HCT116 (cell line): ENCODE results near the gene SEMA3C. TPM values are rescaled to one million over a fixed set of nuclear protein-coding genes. Genes with fewer than 3 reads are reported as not detected.

ENCODE experiments used
- ATAC-seq: fragments of 200-7000 bp; cut with Tn5 transposase; 2 replicates; pipeline ENCODE4 v1.9.1; 2020; ENCODE audit warnings: mild to moderate bottlenecking, moderate library complexity
- BruUV-seq: library from RNA; stranded (reverse); fragments of 400-500 nt; replicated peaks from 2 replicates; lab custom pipeline; 2021; lab: Mats Ljungman, UMichigan
- CTCF ChIA-PET: fragments of 300-600 bp; sonication (Branson Sonifier 250); formaldehyde crosslinking; loops from one replicate; lab custom pipeline; 2021; ENCODE audit warnings: antibody characterized with exemption; lab: Charles Lee
- POLR2A ChIA-PET: fragments of 300-600, 350-600 bp; sonication (Branson Sonifier 250); formaldehyde crosslinking; loops from one replicate; lab custom pipeline; 2021; ENCODE audit warnings: antibody characterized with exemption; lab: Charles Lee
- RAD21 ChIA-PET, 2 experiments: fragments of 300-600 bp; sonication (Branson Sonifier 250); formaldehyde crosslinking; loops; one replicate each; lab custom pipeline; 2023; ENCODE audit warnings: low total read pairs in 2 of 2; ENCODE audit not compliant: uncharacterized antibody in 2 of 2, unreplicated experiment in 2 of 2, low non-redundant PET in 1 of 2; lab: Charles Lee
- DNase-seq: peaks from one replicate; pipeline ENCODE4 v3.0.0-alpha.2; 2010; ENCODE audit warnings: low read depth, low spot score
- H2AFZ ChIP-seq: fragments of 200-600 bp; shearing (Covaris generic), sonication (generic); 2 replicates; pipeline ENCODE4 v1.6.1; 2017; ENCODE audit warnings: low read depth, mixed run types, mixed read lengths, antibody characterized with exemption, low read length; ENCODE audit not compliant: poor library complexity, severe bottlenecking
- H3K27ac ChIP-seq: 2 replicates; pipeline ENCODE4 v1.5.1; 2012; ENCODE audit warnings: low read depth, low read length
- H3K27me3 ChIP-seq: fragments of 200-600 bp; sonication (generic); 2 replicates; pipeline ENCODE4 v1.6.1; 2016; ENCODE audit warnings: mixed run types, low read length, mixed read lengths; ENCODE audit not compliant: insufficient read depth
- H3K36me3 ChIP-seq, 2 experiments: fragments of 200-500 bp in 1 of 2; fragments of 200-600 bp in 1 of 2; sonication (Bioruptor generic) in 1 of 2; sonication (generic) in 1 of 2; 2 replicates each; pipeline versions ENCODE4 v1.5.1 to v1.6.1; 2014 to 2016; ENCODE audit warnings: low read length in 2 of 2, inconsistent platforms in 1 of 2, mixed read lengths in 1 of 2, mixed run types in 1 of 2; ENCODE audit not compliant: insufficient read depth in 2 of 2, control insufficient read depth in 1 of 2
- H3K4me1 ChIP-seq, 2 experiments: fragments of 200-600 bp in 1 of 2; sonication (generic) in 1 of 2; 2 replicates each; pipeline versions ENCODE4 v1.5.1 to v1.6.1; 2012 to 2017; ENCODE audit warnings: low read length in 2 of 2, inconsistent platforms in 1 of 2, mild to moderate bottlenecking in 1 of 2, mixed read lengths in 1 of 2, mixed run types in 1 of 2, moderate library complexity in 1 of 2; ENCODE audit not compliant: insufficient read depth in 2 of 2, control insufficient read depth in 1 of 2
- H3K4me2 ChIP-seq: fragments of 200-600 bp; sonication (generic); 2 replicates; pipeline ENCODE4 v1.6.1; 2017; ENCODE audit warnings: mixed run types, low read length, mixed read lengths
- H3K4me3 ChIP-seq, 2 experiments: fragments of 200-600 bp in 1 of 2; sonication (generic) in 1 of 2; replicated peaks in 1 of 2; 2 replicates each; pipeline ENCODE4 v1.5.1; 2011 to 2016; ENCODE audit warnings: low read length in 2 of 2, control low read depth in 1 of 2, low read depth in 1 of 2, mild to moderate bottlenecking in 1 of 2, mixed read lengths in 1 of 2, mixed run types in 1 of 2
- H3K79me2 ChIP-seq: fragments of 200-600 bp; sonication (generic); 2 replicates; pipeline ENCODE4 v1.6.1; 2017; ENCODE audit warnings: mild to moderate bottlenecking, mixed run types, low read length, moderate library complexity, mixed read lengths; ENCODE audit not compliant: insufficient read depth
- H3K9ac ChIP-seq: fragments of 200-600 bp; sonication (generic); 2 replicates; pipeline ENCODE4 v1.6.1; 2016; ENCODE audit warnings: low read length, mixed read lengths
- H3K9me2 ChIP-seq: fragments of 200-600 bp; sonication (generic), shearing (Covaris generic); 2 replicates; pipeline ENCODE4 v1.6.1; 2017; ENCODE audit warnings: mixed run types, mild to moderate bottlenecking, moderate library complexity; ENCODE audit not compliant: insufficient read depth
- H3K9me3 ChIP-seq, 2 experiments: fragments of 200-500 bp in 1 of 2; fragments of 200-600 bp in 1 of 2; sonication (Bioruptor generic) in 1 of 2; sonication (generic) in 1 of 2; 2 replicates each; pipeline ENCODE4 v1.6.1; 2014 to 2017; ENCODE audit warnings: low read length in 2 of 2, mixed read lengths in 2 of 2, inconsistent platforms in 1 of 2, low read depth in 1 of 2, mild to moderate bottlenecking in 1 of 2, mixed run types in 1 of 2, moderate library complexity in 1 of 2; ENCODE audit not compliant: control insufficient read depth in 1 of 2, insufficient read depth in 1 of 2
- H4K20me1 ChIP-seq: fragments of 200-600 bp; sonication (generic), shearing (Covaris generic); 2 replicates; pipeline ENCODE4 v1.6.1; 2017; ENCODE audit warnings: mixed run types, mild to moderate bottlenecking, moderate library complexity; ENCODE audit not compliant: insufficient read depth
- CEBPB ChIP-seq: IDR thresholded peaks from 2 replicates; pipeline ENCODE4 v1.6.1; 2012; ENCODE audit warnings: low read depth
- EGR1 ChIP-seq: IDR thresholded peaks from 2 replicates; pipeline ENCODE4 v1.6.1; 2012; ENCODE audit warnings: low read depth
- JUND ChIP-seq: IDR thresholded peaks from 2 replicates; pipeline ENCODE4 v1.6.1; 2012
- POLR2A ChIP-seq: IDR thresholded peaks from 2 replicates; pipeline ENCODE4 v1.7.0; 2011; ENCODE audit warnings: borderline replicate concordance; ENCODE audit not compliant: insufficient read depth, insufficient read length; ENCODE audit errors: extremely low read depth
- RAD21 ChIP-seq: IDR thresholded peaks from 2 replicates; pipeline ENCODE4 v1.6.1; 2012; ENCODE audit warnings: low read depth, mild to moderate bottlenecking
- TCF7L2 ChIP-seq: IDR thresholded peaks from 2 replicates; pipeline ENCODE4 v1.7.0; 2011; ENCODE audit warnings: borderline replicate concordance, inconsistent platforms; ENCODE audit not compliant: insufficient read depth, insufficient read length; ENCODE audit errors: extremely low read depth
- YY1 ChIP-seq: IDR thresholded peaks from 2 replicates; pipeline ENCODE4 v1.6.1; 2011; ENCODE audit warnings: low read length, low read depth, moderate library complexity, mild to moderate bottlenecking; ENCODE audit not compliant: insufficient replicate concordance; ENCODE audit errors: extremely low read depth
- ZFX ChIP-seq: fragments of 450-650 bp; IDR thresholded peaks from 2 replicates; pipeline ENCODE4 v1.6.1; 2017
- ZNF274 ChIP-seq: fragments of 200-500 bp; sonication (Bioruptor generic); IDR thresholded peaks from 2 replicates; pipeline ENCODE4 v1.6.1; 2014; ENCODE audit warnings: mild to moderate bottlenecking, low read depth, low read length, inconsistent platforms
- intact Hi-C: fragments of 100-400 bp; cut with micrococcal nuclease; formaldehyde crosslinking; loops from 2 replicates; pipeline ENCODE4 v1.10.0; 2022
- total RNA-seq: library from RNA; stranded (reverse); gene quantifications from one replicate; pipeline ENCODE4 v1.2.1, GENCODE V29; 2021; ENCODE audit not compliant: unreplicated experiment
- TF ChIP-seq, protein P1 (sequence below): IDR thresholded peaks from 2 replicates; pipeline ENCODE4 v1.6.1; 2012; ENCODE audit warnings: low read depth
- TF ChIP-seq, protein P2 (sequence below): IDR thresholded peaks from 2 replicates; pipeline ENCODE4 v1.6.1; 2012
- TF ChIP-seq, protein P3 (sequence below): IDR thresholded peaks from 2 replicates; pipeline ENCODE4 v1.6.1; 2011; ENCODE audit warnings: mild to moderate bottlenecking, low read length, moderate library complexity; ENCODE audit not compliant: insufficient replicate concordance; ENCODE audit errors: extremely low read depth
- TF ChIP-seq, protein P4 (sequence below), 3 experiments: fragments of 200-600 bp in 1 of 3; sonication (generic) in 1 of 3; IDR thresholded peaks in 2 of 3; conservative IDR thresholded peaks in 1 of 3; 2 replicates each; pipeline ENCODE4 v1.5.1; 2012 to 2017; ENCODE audit warnings: low read depth in 2 of 3, low read length in 2 of 3, antibody characterized with exemption in 1 of 3, borderline replicate concordance in 1 of 3, control low read depth in 1 of 3, mild to moderate bottlenecking in 1 of 3, mixed read lengths in 1 of 3, mixed run types in 1 of 3, moderate library complexity in 1 of 3; ENCODE audit not compliant: insufficient read depth in 1 of 3

SEMA3C gene
- total RNA-seq, 1 experiment from 2014 or later: 25.3 TPM

DNA sequence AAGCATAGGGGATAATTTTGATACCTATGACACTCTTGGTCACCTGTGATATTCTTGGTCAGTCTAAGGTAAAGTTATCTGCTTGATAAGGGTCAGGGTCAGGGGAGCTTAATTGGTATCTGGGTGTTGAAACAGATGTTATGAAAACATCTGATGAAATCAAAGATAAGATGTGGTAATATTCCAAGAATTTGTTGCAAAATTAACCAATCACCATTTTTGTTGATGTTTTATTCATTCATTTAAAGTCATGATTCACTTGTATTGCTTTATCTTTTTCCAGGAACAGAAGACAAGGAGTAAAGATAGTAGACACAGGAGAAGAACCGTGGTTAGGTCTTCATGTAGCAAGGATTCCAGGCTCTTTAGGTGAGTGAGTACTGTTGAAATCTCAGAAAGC, 103.1 kb downstream of the SEMA3C start (continued):
- TF ChIP-seq, protein P1, sequence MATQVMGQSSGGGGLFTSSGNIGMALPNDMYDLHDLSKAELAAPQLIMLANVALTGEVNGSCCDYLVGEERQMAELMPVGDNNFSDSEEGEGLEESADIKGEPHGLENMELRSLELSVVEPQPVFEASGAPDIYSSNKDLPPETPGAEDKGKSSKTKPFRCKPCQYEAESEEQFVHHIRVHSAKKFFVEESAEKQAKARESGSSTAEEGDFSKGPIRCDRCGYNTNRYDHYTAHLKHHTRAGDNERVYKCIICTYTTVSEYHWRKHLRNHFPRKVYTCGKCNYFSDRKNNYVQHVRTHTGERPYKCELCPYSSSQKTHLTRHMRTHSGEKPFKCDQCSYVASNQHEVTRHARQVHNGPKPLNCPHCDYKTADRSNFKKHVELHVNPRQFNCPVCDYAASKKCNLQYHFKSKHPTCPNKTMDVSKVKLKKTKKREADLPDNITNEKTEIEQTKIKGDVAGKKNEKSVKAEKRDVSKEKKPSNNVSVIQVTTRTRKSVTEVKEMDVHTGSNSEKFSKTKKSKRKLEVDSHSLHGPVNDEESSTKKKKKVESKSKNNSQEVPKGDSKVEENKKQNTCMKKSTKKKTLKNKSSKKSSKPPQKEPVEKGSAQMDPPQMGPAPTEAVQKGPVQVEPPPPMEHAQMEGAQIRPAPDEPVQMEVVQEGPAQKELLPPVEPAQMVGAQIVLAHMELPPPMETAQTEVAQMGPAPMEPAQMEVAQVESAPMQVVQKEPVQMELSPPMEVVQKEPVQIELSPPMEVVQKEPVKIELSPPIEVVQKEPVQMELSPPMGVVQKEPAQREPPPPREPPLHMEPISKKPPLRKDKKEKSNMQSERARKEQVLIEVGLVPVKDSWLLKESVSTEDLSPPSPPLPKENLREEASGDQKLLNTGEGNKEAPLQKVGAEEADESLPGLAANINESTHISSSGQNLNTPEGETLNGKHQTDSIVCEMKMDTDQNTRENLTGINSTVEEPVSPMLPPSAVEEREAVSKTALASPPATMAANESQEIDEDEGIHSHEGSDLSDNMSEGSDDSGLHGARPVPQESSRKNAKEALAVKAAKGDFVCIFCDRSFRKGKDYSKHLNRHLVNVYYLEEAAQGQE: no peak
- TF ChIP-seq, protein P2, sequence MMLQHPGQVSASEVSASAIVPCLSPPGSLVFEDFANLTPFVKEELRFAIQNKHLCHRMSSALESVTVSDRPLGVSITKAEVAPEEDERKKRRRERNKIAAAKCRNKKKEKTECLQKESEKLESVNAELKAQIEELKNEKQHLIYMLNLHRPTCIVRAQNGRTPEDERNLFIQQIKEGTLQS: no peak
- TF ChIP-seq, all 23 proteins: peak for 0

DNA sequence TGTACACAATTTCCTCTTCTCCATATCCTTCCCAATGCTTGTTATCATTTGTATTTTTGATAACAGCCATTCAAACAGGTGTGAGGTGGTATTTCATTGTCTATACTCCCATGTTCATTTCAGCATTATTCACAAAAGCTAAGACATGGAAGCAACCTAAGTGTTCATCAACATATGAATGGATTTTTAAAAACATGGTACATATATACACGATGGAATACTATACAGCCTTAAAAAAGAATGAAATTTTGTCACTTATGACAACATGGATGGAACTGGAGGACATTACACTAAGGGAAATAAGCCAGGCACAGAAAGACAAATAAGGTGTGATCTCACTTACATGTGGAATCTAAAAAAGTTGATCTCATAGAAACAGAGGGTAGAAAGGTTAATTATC, 109.3 kb downstream of the SEMA3C start:
- H3K9me3 ChIP-seq: no peaks in the 10 kb centered on the region
- POLR2A ChIA-PET: no interaction called here
- ATAC-seq (no peak), DNase-seq (no peak)
- no peaks in the 10 kb centered on the region for H4K20me1 ChIP-seq
- BruUV-seq: no TSS peak
- RAD21 ChIA-PET: no interaction called here
- H3K27ac ChIP-seq: no peak overlapping the region
- H3K9ac ChIP-seq: no peak overlapping the region
- CTCF ChIA-PET: no interaction called here
- H3K4me3 ChIP-seq: no peak overlapping the region
- no peaks in the 10 kb centered on the region for H3K36me3 ChIP-seq
- H3K9me2 ChIP-seq: no peaks in the 10 kb centered on the region
- H3K4me1 ChIP-seq: peaks cover 3 to 17% of the 10 kb centered on the region in 2 experiments; a peak in 3 of 4 replicates
- intact Hi-C loops: no loop called here
- H3K4me2 ChIP-seq: no peak overlapping the region
- H3K79me2 ChIP-seq: no peaks in the 10 kb centered on the region
- no peak overlapping the region for H2AFZ ChIP-seq
- H3K27me3 ChIP-seq: no peaks in the 10 kb centered on the region
- TF ChIP-seq EGR1 (no peak), POLR2A (no peak), YY1 (no peak), JUND (no peak), TCF7L2 (no peak), CEBPB (no peak), ZFX (no peak), ZNF274 (no peak), RAD21 (no peak)
- TF ChIP-seq, protein P1: no peak
- TF ChIP-seq, protein P3, sequence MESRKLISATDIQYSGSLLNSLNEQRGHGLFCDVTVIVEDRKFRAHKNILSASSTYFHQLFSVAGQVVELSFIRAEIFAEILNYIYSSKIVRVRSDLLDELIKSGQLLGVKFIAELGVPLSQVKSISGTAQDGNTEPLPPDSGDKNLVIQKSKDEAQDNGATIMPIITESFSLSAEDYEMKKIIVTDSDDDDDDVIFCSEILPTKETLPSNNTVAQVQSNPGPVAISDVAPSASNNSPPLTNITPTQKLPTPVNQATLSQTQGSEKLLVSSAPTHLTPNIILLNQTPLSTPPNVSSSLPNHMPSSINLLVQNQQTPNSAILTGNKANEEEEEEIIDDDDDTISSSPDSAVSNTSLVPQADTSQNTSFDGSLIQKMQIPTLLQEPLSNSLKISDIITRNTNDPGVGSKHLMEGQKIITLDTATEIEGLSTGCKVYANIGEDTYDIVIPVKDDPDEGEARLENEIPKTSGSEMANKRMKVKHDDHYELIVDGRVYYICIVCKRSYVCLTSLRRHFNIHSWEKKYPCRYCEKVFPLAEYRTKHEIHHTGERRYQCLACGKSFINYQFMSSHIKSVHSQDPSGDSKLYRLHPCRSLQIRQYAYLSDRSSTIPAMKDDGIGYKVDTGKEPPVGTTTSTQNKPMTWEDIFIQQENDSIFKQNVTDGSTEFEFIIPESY: no peak
- TF ChIP-seq, protein P4, sequence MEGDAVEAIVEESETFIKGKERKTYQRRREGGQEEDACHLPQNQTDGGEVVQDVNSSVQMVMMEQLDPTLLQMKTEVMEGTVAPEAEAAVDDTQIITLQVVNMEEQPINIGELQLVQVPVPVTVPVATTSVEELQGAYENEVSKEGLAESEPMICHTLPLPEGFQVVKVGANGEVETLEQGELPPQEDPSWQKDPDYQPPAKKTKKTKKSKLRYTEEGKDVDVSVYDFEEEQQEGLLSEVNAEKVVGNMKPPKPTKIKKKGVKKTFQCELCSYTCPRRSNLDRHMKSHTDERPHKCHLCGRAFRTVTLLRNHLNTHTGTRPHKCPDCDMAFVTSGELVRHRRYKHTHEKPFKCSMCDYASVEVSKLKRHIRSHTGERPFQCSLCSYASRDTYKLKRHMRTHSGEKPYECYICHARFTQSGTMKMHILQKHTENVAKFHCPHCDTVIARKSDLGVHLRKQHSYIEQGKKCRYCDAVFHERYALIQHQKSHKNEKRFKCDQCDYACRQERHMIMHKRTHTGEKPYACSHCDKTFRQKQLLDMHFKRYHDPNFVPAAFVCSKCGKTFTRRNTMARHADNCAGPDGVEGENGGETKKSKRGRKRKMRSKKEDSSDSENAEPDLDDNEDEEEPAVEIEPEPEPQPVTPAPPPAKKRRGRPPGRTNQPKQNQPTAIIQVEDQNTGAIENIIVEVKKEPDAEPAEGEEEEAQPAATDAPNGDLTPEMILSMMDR (IDR thresholded peaks at IDR 0.05 in 2 of 3, conservative IDR thresholded peaks at IDR 0.05 in 1 of 3; ENCODE audit: borderline replicate concordance in 1 of 3, insufficient read depth in 1 of 3, low read depth in 2 of 3, low read length in 2 of 3): no peak
